Measurements from ENCODE around the gene DAP3. TPM values are rescaled to one million over a fixed set of nuclear protein-coding genes. Genes with fewer than 3 reads are reported as not detected.

Gene DAP3
- total and polyA plus RNA-seq, 9 of the 15 experiments (the other 6 are each of a cell fraction or from before 2014, with no cell fraction given), result 155 to 484 (median 298) TPM

- WGBS (ENCODE audit: insufficient coverage, low coverage, missing lambda C conversion rate), result 91% methylated on average over 2 of the region's 2 CpGs
- H4K20me1 ChIP-seq (replicated peaks; ENCODE audit: control insufficient read depth, insufficient read depth, low read length), result no peaks in the 10 kb centered on the region
- no peaks in the 10 kb centered on the region for H3K27me3 ChIP-seq (ENCODE audit: control insufficient read depth in 2 of 2, insufficient read depth in 2 of 2, low read length in 2 of 2)
- no peak for FAIRE-seq
- no peaks in the 10 kb centered on the region for H3K9me3 ChIP-seq (replicated peaks; ENCODE audit: control insufficient read depth, insufficient read depth, low read depth, low read length)
- in situ Hi-C loops (cut with MboI), result no loop called here
- ChIA-PET POLR2A (interaction anchor here (0.6 kb wide), 1 partner anchor 969 kb away, joined by 3 read pairs; no protein-coding TSS in a partner anchor), CTCF (ENCODE audit: low intra/inter-chr PET ratio) (interaction anchor here (0.6 to 1.3 kb wide), 2 partner anchors 351 to 462 kb away, joined by 4 to 6 read pairs; no protein-coding TSS in a partner anchor)
- no peak overlapping the region for H2AFZ ChIP-seq (ENCODE audit: low read depth, low read length)
- TF ChIP-seq RB1 (IDR thresholded peaks at IDR 0.05; ENCODE audit: low read depth) (no peak), U2AF1 (optimal IDR thresholded peaks at IDR 0.05; ENCODE audit: low read depth, low read length) (no peak), RHOXF2B (CRISPR knock-in tag; conservative IDR thresholded peaks at IDR 0.05) (no peak), ELF2 (CRISPR knock-in tag; IDR thresholded peaks at IDR 0.05) (no peak), ZNF518B (CRISPR knock-in tag; IDR thresholded peaks at IDR 0.05) (no peak), CEBPB (tag; IDR thresholded peaks at IDR 0.05) (no peak), CAMTA2 (CRISPR knock-in tag; conservative IDR thresholded peaks at IDR 0.05) (no peak), BRCA1 (IDR thresholded peaks at IDR 0.05) (no peak), BRCA1 (CRISPR knock-in tag; IDR thresholded peaks at IDR 0.05) (no peak), ZNF778 (CRISPR knock-in tag; IDR thresholded peaks at IDR 0.05) (no peak), COPS2 (conservative IDR thresholded peaks at IDR 0.05) (no peak)
- H3K36me3 ChIP-seq (ENCODE audit: control insufficient read depth, insufficient read depth, low read length), result peaks cover 76% of the 10 kb centered on the region
- no peak for DNase-seq (ENCODE audit: extremely low read depth in 1 of 4, low spot score in 3 of 4)
- H3K9ac ChIP-seq (ENCODE audit: insufficient read depth in 1 of 2, low read depth in 2 of 2, low read length in 2 of 2), result no peak overlapping the region
- no peaks in the 10 kb centered on the region for H3K9me1 ChIP-seq (ENCODE audit: control insufficient read depth, insufficient read depth, low read length)
- intact Hi-C loops (cut with micrococcal nuclease), result no loop called here
- no peak overlapping the region for H3K27ac ChIP-seq (ENCODE audit: extremely low read depth, low read depth, low read length)
- no peak overlapping the region for H3K4me3 ChIP-seq
- H3K79me2 ChIP-seq (ENCODE audit: control insufficient read depth, insufficient read depth, low read length), result peaks cover 58% of the 10 kb centered on the region
- H3K4me2 ChIP-seq (ENCODE audit: insufficient read depth, low read length), result no peak overlapping the region
- no peak for ATAC-seq
- no peaks in the 10 kb centered on the region for H3K4me1 ChIP-seq (replicated peaks in 1 of 2; ENCODE audit: control insufficient read depth in 2 of 2, insufficient read depth in 2 of 2, low read length in 2 of 2)
- BruUV-seq (replicated peaks), result no TSS peak
Observed at GRCh38 chr1:155713075-155713474, 24.2 kb downstream of the DAP3 start.
